T-helper 2 cell (primary cell): Measurements from ENCODE around the gene PIGR.

Source experiments
- DNase-seq, 5 experiments: peaks; one replicate each; pipeline versions ENCODE4 v3.0.0 to v3.0.0-alpha.2; 2012 to 2022

The PIGR gene

GRCh38 chr1:206885341-206886060, 60.8 kb downstream of the PIGR start:
- DNase-seq: no peak

DNA sequence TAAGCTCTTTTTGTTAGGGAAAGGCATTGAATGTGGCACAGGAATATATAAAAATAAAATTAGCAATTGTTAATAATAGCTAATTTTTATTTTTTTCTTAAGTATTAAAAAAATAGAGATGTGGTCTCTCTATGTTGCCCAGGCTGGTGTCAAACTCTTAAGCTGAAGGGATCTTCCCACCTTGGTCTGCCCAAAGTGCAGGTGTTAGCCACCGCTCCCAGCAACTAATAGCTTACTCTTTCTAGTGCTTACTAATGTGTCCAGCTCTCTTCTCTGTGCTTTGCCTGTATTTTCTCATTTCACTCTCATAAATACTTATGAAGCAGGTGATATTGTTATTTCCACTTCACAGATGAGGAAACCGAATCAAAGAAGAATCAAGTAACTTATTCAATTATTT, 62.4 kb downstream of the PIGR start:
- DNase-seq: no peak

DNA sequence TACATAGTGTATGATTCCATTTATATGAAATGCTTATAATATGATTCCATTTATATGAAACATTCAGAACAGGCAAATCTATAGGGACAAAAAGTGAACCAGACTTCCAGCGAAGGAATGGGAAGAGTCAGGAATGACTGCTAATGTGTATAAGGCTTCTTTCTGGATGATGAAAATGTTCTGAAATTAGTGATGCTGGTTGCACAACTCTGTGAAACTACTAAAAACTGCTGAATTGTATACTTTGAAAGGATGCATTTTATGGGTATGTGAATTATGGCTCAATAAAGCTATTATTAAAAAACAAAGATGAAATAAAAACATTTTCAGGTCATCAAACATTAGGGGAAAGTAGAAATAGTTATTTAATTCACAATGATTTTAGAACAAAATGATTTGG, 63.1 kb downstream of the PIGR start:
- no peak for DNase-seq

DNA sequence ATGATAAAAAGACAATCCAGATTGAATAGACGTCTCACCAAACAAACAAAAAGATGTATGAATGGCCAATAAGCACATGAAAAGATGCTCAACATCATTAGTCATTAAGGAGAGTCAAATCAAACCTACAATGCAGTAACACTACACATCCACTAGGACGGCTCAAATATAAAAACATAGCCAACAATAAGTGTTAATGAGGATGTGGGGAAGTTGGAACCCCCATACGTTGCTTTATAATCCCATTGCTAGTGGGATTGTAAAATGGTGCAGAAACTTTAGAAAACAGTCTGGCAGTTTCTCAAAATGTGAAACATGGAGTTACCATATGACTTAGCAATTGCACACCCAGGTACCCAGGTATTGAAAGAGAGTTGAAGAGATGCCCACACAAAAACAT, 63.7 kb downstream of the PIGR start:
- no peak for DNase-seq

DNA sequence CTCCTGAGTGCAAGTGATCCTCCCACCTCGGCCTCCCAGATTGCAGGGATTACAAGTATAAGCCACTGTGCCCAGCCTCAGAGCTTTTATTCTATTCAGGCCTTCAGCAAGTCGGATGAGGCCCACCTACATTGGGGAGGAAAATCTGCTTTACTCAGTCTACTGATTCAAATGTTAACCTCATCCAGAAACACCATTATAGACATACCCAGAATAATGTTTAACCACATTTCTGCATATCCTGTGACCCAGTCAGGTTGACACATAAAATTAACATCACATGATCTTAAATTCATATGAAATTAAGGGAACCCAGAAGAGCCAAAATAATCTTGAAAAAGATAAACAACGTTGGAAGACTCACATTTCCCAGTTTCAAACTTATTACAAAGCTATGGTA, 66.0 kb downstream of the PIGR start:
- no peak for DNase-seq
